ENCODE results near the gene PAX7.

DNA sequence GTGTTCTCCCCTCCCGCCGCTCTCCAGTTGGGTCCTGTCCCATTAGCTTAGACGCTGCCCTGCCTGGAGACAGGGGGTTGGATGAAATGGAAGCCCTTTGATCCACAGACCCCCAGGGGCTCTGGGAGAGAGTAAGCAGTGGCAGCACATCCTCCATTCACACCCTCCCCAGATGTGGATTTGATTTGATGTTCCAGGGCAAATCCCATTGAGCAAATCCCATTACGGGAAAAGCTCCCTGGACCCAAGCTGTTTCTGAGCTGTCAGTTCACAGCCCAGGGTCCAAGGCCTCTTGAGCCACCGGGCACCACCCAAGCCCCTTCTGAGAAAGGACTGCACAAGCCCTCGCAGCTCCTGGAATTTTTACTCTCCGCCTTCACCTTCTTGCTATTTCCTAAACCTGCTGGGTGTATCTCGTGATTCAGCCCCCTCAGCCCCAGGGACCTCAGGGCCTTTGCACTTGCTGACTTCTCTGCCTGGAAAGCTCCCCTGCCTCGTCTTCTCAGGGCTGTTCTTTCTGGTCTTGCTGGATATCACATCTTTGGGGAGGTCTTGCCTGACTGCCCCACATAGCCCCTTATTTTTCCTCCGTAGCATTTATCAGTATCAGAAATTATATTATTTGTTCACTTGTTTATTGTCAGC lies 101.1 kb downstream of the PAX7 start:
- TF ChIP-seq, protein P1, sequence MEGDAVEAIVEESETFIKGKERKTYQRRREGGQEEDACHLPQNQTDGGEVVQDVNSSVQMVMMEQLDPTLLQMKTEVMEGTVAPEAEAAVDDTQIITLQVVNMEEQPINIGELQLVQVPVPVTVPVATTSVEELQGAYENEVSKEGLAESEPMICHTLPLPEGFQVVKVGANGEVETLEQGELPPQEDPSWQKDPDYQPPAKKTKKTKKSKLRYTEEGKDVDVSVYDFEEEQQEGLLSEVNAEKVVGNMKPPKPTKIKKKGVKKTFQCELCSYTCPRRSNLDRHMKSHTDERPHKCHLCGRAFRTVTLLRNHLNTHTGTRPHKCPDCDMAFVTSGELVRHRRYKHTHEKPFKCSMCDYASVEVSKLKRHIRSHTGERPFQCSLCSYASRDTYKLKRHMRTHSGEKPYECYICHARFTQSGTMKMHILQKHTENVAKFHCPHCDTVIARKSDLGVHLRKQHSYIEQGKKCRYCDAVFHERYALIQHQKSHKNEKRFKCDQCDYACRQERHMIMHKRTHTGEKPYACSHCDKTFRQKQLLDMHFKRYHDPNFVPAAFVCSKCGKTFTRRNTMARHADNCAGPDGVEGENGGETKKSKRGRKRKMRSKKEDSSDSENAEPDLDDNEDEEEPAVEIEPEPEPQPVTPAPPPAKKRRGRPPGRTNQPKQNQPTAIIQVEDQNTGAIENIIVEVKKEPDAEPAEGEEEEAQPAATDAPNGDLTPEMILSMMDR (IDR thresholded peaks at IDR 0.05), result no peak
- TF ChIP-seq POLR2A (IDR thresholded peaks at IDR 0.05), result no peak

All from prostate gland (tissue), 2 donors.